Measurements from ENCODE around the gene HERC5. TPM values are rescaled to one million over a fixed set of nuclear protein-coding genes. Genes with fewer than 3 reads are reported as not detected.
"Not testable (repeated sequence)": the region's sequence is repeated elsewhere in the genome, so short reads cannot be mapped to it uniquely, and the experiment has no call there.

HERC5 gene
- total RNA-seq, 2 donors from 2014 or later: 13.4 to 13.7 TPM

DNA sequence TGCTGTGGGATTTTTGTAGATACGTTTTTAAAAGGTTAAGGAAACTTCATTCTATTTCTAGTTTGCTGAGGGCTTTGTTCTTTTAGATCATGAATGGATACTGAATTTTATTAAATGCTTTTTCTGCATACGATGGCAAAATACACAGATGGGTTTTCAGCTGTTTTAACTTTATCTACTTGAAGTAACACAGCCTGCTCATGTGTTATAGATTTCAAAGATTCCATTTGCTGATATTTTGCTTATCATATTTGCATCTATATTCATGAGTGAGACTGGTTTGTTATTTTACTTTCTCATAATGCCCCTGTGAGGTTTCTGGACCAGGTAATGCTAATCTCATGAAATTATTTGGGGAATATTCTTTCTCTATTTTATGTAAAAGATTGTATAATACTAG is 34.5 kb upstream of the HERC5 start:
- H3K36me3 ChIP-seq: no peaks in the 10 kb centered on the region
- H3K9me3 ChIP-seq: no peaks in the 10 kb centered on the region
- H3K4me1 ChIP-seq (ENCODE audit: control insufficient read depth in 1 of 2, low read depth in 2 of 2): peaks cover 0 to 9% of the 10 kb centered on the region in 2 donors
- ATAC-seq (ENCODE audit: insufficient number of reproducible peaks, low FRiP score, low read depth): no peak
- H3K27ac ChIP-seq: no peak overlapping the region
- no peak for DNase-seq (ENCODE audit: low spot score)
- no peak overlapping the region for H3K4me3 ChIP-seq
- TF ChIP-seq, protein P1, sequence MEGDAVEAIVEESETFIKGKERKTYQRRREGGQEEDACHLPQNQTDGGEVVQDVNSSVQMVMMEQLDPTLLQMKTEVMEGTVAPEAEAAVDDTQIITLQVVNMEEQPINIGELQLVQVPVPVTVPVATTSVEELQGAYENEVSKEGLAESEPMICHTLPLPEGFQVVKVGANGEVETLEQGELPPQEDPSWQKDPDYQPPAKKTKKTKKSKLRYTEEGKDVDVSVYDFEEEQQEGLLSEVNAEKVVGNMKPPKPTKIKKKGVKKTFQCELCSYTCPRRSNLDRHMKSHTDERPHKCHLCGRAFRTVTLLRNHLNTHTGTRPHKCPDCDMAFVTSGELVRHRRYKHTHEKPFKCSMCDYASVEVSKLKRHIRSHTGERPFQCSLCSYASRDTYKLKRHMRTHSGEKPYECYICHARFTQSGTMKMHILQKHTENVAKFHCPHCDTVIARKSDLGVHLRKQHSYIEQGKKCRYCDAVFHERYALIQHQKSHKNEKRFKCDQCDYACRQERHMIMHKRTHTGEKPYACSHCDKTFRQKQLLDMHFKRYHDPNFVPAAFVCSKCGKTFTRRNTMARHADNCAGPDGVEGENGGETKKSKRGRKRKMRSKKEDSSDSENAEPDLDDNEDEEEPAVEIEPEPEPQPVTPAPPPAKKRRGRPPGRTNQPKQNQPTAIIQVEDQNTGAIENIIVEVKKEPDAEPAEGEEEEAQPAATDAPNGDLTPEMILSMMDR (IDR thresholded peaks at IDR 0.05): no peak
- no peaks in the 10 kb centered on the region for H3K27me3 ChIP-seq (replicated peaks; ENCODE audit: insufficient read depth)

DNA sequence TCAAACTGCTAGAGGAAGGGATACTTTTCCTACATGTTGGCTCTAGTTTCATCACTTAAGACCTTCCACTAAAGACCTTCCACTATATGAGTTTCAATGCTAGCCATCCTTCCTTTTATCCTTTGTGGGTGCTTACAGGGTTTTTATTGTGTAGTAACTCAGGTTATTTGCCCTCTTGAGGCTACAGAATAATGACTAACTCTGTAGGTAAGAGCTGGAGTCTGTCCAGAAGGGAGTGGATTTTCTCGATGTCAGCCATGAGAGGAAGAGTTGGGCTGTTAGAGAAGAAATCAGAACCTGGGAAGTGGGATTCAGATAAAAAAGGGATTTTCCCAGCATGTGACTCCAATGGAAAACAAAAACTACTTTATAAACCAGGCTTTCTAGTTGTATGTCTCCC is 27.5 kb upstream of the HERC5 start:
- DNase-seq (ENCODE audit: low spot score) (no peak), ATAC-seq (ENCODE audit: insufficient number of reproducible peaks, low FRiP score, low read depth) (no peak)
- H3K9me3 ChIP-seq: no peaks in the 10 kb centered on the region
- H3K27ac ChIP-seq: no peak overlapping the region
- TF ChIP-seq, protein P1 (IDR thresholded peaks at IDR 0.05): no peak
- no peak overlapping the region for H3K4me3 ChIP-seq
- H3K27me3 ChIP-seq (replicated peaks; ENCODE audit: insufficient read depth): no peaks in the 10 kb centered on the region
- H3K4me1 ChIP-seq (ENCODE audit: control insufficient read depth in 1 of 2, low read depth in 2 of 2): no peaks in the 10 kb centered on the region
- H3K36me3 ChIP-seq: peaks cover 8% of the 10 kb centered on the region

DNA sequence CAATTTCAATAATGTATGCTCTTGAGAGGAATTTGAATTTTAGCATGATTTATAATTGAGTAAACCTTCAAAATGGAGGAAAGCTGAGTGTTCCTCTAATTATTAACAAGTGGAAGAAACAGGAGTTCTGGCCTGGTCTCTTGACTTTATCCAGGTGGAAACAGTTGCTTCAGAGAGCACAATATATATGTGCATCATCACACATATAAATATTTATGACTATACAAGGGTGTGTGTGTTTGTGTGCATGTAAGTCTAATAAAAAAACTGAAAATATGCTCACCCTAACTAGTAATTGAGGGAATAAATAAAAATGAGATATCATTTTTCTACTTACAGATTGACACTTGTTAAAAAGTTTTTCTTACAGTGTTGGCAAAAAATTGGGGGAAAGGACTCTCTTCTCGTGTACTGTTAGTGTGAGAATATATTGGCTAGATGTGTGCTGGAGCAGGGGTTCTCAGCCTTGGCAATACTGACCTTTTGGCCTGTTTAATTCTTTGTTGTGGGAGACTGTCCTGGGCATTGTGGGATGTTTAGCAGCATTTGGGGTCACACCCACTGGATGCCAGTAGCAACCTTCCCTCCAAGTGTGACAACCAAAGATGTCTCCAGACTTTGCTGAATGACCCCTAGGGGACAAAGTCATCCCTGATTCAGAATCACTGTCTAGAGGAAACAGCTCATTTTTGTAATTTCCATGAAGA is 20.8 kb upstream of the HERC5 start:
- no peak for ATAC-seq (ENCODE audit: insufficient number of reproducible peaks, low FRiP score, low read depth)
- Histone ChIP-seq H3K9me3 (no peaks in the 10 kb centered on the region), H3K36me3 (peaks cover 12% of the 10 kb centered on the region), H3K27me3 (replicated peaks; ENCODE audit: insufficient read depth) (no peaks in the 10 kb centered on the region), H3K27ac (no peak overlapping the region), H3K4me1 (ENCODE audit: control insufficient read depth in 1 of 2, low read depth in 2 of 2) (no peaks in the 10 kb centered on the region), H3K4me3 (no peak overlapping the region)
- TF ChIP-seq, protein P1 (IDR thresholded peaks at IDR 0.05): no peak
- DNase-seq (ENCODE audit: low spot score): no peak

DNA sequence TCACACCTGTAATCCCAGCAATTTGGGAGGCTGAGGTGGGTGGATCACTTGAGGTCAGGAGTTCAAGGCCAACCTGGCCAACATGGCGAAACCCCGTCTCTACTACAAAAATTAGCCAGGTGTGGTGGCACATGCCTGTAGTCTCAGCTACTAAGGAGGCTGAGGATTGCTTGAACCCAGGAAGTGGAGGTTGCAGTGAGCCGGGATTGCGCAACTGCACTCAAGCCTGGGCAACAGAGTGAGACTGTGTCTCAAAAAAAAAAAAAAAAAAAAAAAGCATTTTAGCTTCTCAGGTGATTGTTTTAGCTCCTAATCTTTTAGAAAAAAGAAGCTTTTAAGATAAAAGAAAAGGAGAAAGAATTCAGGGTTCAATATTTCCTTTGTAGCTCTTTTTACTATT is 19.0 kb upstream of the HERC5 start:
- not testable (repeated sequence) for H3K4me1 ChIP-seq (ENCODE audit: control insufficient read depth in 1 of 2, low read depth in 2 of 2); H3K27ac ChIP-seq; ATAC-seq (ENCODE audit: insufficient number of reproducible peaks, low FRiP score, low read depth); DNase-seq (ENCODE audit: low spot score); H3K27me3 ChIP-seq (replicated peaks; ENCODE audit: insufficient read depth); H3K9me3 ChIP-seq; H3K4me3 ChIP-seq
- peaks cover 12% of the 10 kb centered on the region for H3K36me3 ChIP-seq

DNA sequence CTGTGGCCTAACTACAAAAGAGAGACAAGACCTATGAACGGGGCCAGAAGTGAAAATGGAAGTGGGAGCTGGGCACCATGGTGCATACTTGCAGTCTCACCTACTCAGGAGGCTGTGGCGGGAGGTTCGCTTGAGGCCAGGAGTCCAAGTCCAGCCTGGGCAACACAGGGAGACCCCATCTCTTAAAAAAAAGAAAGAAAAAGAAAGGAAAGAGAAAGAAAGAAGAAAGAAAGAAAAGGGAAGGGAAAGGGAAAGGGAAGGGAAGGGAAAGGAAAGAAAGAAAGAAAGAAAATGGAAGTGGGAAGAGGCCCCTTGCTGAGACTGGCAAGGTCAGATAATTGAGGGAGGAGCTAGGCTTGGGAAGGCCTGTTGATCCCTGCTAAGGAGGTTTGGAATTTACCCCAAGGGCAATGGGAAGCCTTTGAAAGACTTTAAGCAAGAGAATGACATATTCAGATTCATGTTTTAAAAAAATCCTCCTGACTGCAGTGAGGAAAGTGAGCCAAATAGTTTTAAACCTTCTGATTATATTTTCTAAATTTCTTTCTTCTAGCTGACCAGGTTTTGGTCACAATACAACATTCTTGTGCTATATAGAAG is 17.7 kb upstream of the HERC5 start:
- Histone ChIP-seq H3K36me3 (peaks cover 6% of the 10 kb centered on the region), H3K4me3 (no peak overlapping the region), H3K27ac (no peak overlapping the region), H3K4me1 (ENCODE audit: control insufficient read depth in 1 of 2, low read depth in 2 of 2) (no peaks in the 10 kb centered on the region), H3K9me3 (no peaks in the 10 kb centered on the region), H3K27me3 (replicated peaks; ENCODE audit: insufficient read depth) (no peaks in the 10 kb centered on the region)
- DNase-seq (ENCODE audit: low spot score): no peak
- ATAC-seq (ENCODE audit: insufficient number of reproducible peaks, low FRiP score, low read depth): no peak
- TF ChIP-seq, protein P1 (IDR thresholded peaks at IDR 0.05): no peak
